D721Med (cell line): ENCODE data around the gene HGF.

Experiments
- DNase-seq: peaks from one replicate; pipeline ENCODE4 v3.0.0; 2011; ENCODE audit warnings: low spot score; ENCODE audit not compliant: insufficient read length
- FAIRE-seq: peaks from 2 replicates; lab custom pipeline; 2011; peaks lifted over from hg19 to GRCh38; lab: Jason Lieb, UNC
- TF ChIP-seq, protein P1 (sequence below): IDR thresholded peaks from 2 replicates; pipeline ENCODE4 v1.5.1; 2012; ENCODE audit warnings: mild to moderate bottlenecking, control low read depth; ENCODE audit not compliant: insufficient read depth; ENCODE audit errors: missing control alignments

HGF gene

DNA sequence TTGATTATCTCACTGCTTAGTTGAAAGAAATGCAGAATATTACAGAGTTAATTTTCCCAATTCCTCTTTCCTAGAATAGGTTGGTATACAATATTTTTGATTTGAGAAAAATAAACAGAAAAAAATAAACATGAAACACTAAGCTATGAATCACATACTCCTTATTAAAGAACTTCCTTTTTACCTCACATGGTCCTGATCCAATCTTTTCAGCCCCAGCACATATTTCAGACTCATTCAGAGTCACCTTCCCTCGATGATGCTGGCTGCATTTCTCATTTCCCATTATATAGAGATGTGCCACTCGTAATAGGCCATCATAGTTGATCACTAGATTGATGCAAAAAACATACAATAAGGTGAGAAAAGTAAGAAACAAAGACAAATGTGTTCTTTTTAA lies 64.6 kb downstream of the HGF start:
- DNase-seq = no peak
- FAIRE-seq = no peak
- TF ChIP-seq, protein P1, sequence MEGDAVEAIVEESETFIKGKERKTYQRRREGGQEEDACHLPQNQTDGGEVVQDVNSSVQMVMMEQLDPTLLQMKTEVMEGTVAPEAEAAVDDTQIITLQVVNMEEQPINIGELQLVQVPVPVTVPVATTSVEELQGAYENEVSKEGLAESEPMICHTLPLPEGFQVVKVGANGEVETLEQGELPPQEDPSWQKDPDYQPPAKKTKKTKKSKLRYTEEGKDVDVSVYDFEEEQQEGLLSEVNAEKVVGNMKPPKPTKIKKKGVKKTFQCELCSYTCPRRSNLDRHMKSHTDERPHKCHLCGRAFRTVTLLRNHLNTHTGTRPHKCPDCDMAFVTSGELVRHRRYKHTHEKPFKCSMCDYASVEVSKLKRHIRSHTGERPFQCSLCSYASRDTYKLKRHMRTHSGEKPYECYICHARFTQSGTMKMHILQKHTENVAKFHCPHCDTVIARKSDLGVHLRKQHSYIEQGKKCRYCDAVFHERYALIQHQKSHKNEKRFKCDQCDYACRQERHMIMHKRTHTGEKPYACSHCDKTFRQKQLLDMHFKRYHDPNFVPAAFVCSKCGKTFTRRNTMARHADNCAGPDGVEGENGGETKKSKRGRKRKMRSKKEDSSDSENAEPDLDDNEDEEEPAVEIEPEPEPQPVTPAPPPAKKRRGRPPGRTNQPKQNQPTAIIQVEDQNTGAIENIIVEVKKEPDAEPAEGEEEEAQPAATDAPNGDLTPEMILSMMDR = no peak

DNA sequence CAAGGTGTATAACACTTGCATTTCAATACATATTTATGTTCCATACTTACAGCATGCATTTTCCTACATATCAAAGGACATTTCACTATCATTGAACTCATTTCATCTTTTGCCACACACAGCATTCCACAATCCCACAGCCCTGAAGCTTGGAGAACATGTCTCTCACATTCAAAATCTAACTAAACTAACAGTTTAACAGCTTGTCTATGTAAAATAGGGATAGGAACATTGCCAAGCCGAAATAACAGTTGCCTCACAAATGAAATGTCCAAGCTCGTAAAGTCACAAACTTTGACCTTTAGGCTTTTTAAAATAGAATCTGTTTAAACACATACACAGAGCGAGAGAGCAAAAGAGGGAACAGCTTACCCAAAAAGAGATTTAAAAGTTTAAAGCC lies 65.3 kb downstream of the HGF start:
- DNase-seq = no peak
- no peak for FAIRE-seq
- TF ChIP-seq, protein P1 = no peak

DNA sequence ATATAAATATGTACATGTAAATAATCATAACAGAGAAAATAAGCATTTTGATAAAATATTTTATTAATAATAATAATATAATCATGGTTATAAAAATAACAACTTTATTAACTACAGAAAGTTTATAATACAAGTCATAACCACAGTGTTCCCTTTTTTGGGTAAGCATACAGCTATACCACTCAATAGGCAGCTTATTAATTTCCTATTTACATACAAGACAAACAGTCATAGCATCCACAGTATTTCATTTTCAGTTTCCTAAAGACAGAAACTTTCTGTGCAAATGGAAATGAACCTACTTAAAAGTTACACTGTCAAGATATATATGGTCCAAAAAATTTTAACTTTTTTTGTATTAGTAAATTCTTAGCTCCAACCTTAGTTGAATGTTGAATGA lies 70.9 kb downstream of the HGF start:
- TF ChIP-seq, protein P1 = no peak
- FAIRE-seq (no peak), DNase-seq (no peak)

DNA sequence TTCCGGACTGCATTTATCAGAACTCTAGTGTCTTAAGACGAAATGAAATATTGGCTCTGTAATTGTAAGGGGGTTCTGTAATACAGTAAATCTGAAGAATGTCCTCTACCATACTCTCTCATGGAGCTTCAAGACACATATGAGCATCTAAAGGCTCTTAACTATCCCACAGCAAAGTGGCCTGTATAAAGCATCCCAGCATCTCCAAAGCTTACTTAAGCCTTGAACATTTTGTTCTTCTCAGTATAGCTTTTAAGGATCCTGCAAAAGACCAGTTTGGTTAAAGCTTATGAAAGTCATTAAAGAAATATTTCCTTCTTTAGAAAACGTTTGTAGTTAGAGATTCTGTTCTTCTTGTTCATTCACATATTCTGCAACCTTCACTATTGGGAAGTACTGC lies 75.1 kb downstream of the HGF start:
- DNase-seq = no peak
- FAIRE-seq = no peak
- TF ChIP-seq, protein P1 = no peak

DNA sequence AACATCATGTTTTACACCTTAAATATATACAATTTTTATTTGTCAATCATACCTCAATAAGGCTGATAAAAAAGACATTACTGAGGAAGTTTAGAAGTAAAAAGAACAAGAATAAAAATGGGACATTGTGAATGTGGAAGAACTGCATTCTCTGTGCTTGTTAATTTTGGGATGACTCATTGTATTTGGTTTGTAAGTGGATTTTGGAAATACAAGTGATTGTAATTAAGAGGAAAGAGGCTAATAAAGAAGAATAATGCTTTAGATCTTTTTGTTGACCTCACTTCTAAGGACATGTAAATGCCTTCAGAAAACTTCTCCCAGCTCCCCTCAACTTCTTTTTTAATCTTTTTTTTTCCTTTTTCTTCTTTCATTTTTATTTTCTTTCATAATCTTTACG lies 76.0 kb downstream of the HGF start:
- no peak for FAIRE-seq
- DNase-seq = no peak

DNA sequence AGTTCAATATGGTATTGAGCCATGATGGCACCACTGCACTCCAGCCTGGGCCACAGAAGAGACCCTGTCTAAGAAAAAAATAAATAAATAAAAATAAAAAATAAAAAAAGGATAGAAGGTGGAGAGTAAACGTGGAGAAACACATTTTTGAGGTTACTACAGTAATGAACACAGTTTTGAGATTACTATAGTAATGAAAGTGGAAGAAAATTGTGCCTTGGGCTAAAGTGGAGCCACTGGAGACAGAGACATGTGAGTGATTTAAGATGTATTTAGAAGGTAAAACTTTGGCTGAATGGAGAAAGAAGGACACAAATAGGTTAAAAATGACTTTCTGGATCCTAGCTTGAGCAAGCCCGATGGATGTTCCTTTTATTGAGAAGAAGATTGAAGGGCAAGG lies 76.8 kb downstream of the HGF start:
- no peak for FAIRE-seq
- TF ChIP-seq, protein P1 = no peak
- no peak for DNase-seq

More for the DNA sequence above, 76.0 kb downstream of the HGF start:
- TF ChIP-seq, protein P1 = no peak

DNA sequence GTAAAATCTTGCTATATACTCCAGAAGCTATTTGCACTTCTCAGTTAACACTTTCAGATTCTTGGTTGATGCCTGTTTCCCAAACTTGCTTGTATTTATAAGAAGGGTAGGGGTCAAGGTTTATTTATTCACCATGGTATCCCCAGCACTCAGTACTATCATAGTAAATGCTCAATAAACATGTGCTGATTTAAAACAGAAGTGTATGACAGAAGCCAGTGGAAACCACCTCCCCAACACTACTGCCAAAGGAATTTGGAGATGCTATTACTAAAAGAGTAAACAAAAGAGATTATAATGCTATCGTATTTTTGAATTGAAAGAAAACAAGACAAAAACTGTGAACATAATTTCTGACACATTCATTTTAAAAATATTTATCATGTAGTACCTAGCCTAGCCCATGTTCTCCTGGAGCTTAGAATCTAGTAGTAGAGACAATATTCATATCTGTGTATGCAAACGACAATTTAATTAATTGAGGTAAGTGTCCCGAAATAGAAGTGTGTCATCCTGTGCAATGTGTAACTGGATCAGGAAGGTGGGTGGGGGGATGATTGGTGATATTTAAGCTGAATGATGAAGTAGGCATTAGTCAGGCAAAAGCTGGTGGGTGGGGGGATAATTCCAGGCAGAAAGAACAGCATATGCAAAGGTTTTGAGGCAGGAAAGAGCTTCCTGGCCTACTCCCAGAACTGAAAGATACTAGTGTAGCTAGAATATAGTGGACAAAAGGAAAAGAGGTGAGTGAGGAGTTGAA lies 77.5 kb downstream of the HGF start:
- FAIRE-seq (no peak), DNase-seq (no peak)
- TF ChIP-seq, protein P1 = no peak
